KMS-11 (cell line): ENCODE results near the gene ADD1.

ENCODE experiments used
- H2AFZ ChIP-seq: fragments of 200-600 bp; sonication (generic); 2 replicates; pipeline ENCODE4 v1.6.1; 2016; ENCODE audit warnings: antibody characterized with exemption, mixed run types, low read depth
- H3K27ac ChIP-seq: fragments of 200-600 bp; sonication (generic); 2 replicates; pipeline ENCODE4 v1.6.1; 2016; ENCODE audit warnings: mild to moderate bottlenecking, mixed run types
- H3K27me3 ChIP-seq: fragments of 200-600 bp; sonication (generic); 2 replicates; pipeline ENCODE4 v1.6.1; 2017; ENCODE audit warnings: mild to moderate bottlenecking, low read depth, mixed run types, moderate library complexity; ENCODE audit not compliant: insufficient read depth
- H3K36me3 ChIP-seq: fragments of 200-600 bp; sonication (generic); 2 replicates; pipeline ENCODE4 v1.6.1; 2017; ENCODE audit warnings: mild to moderate bottlenecking, mixed run types; ENCODE audit not compliant: insufficient read depth
- H3K4me1 ChIP-seq: fragments of 200-600 bp; sonication (generic); 2 replicates; pipeline ENCODE4 v1.6.1; 2016; ENCODE audit warnings: mild to moderate bottlenecking, low read depth, mixed run types; ENCODE audit not compliant: poor library complexity, severe bottlenecking
- H3K4me2 ChIP-seq: fragments of 200-600 bp; sonication (generic); 2 replicates; pipeline ENCODE4 v1.7.0; 2016; ENCODE audit warnings: mild to moderate bottlenecking, mixed run types
- H3K4me3 ChIP-seq: fragments of 200-600 bp; sonication (generic); IDR thresholded peaks from 2 replicates; pipeline ENCODE4 v1.6.1; 2017; ENCODE audit warnings: low read depth, low read length, mixed read lengths; ENCODE audit not compliant: insufficient read depth
- H3K79me2 ChIP-seq: fragments of 200-600 bp; sonication (generic); 2 replicates; pipeline ENCODE4 v1.6.1; 2016; ENCODE audit warnings: low read depth, mixed run types; ENCODE audit not compliant: insufficient read depth
- H3K9ac ChIP-seq: fragments of 200-600 bp; sonication (generic); 2 replicates; pipeline ENCODE4 v1.6.1; 2016; ENCODE audit warnings: mild to moderate bottlenecking, mixed run types
- H4K20me1 ChIP-seq: fragments of 200-600 bp; sonication (generic); 2 replicates; pipeline ENCODE4 v1.6.1; 2016; ENCODE audit warnings: mild to moderate bottlenecking, mixed run types; ENCODE audit not compliant: insufficient read depth
- TF ChIP-seq, protein P1 (sequence below): fragments of 200-600 bp; sonication (generic); conservative IDR thresholded peaks from 2 replicates; pipeline ENCODE4 v1.6.1; 2017; ENCODE audit warnings: low read depth, mild to moderate bottlenecking, antibody characterized with exemption, low read length, moderate library complexity, mixed read lengths

The ADD1 gene

DNA sequence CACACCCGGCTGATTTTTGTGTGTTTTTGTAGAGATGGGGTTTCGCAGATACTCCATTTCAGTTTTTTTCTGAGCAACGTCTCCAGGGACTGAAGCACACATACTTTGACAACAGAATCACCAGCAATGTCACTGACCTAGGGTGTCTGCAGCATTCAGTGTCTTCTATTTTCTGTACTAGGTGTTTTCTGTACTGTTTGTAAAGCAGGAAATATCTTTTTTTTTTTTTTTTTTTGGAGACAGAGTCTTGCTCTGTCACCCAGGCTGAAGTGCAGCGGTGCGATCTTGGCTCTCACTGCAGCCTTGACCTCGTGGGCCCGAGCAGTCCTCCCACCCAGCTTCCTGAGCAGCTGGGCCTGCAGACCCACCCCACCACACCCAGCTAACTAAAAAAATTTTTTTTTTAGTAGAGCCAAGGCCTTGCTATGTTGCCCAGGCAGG lies 8.9 kb downstream of the ADD1 start:
- no peak overlapping the region for H3K4me2 ChIP-seq
- no peaks in the 10 kb centered on the region for H3K36me3 ChIP-seq
- no peaks in the 10 kb centered on the region for H3K27me3 ChIP-seq
- H3K79me2 ChIP-seq, result peaks cover 45% of the 10 kb centered on the region
- no peak overlapping the region for H3K27ac ChIP-seq
- H2AFZ ChIP-seq, result no peak overlapping the region
- H4K20me1 ChIP-seq, result no peaks in the 10 kb centered on the region; the same call in 1 of the 2 replicates
- H3K9ac ChIP-seq, result no peak overlapping the region
- peaks cover 39% of the 10 kb centered on the region for H3K4me1 ChIP-seq
- H3K4me3 ChIP-seq, result no peak overlapping the region
- TF ChIP-seq, protein P1, sequence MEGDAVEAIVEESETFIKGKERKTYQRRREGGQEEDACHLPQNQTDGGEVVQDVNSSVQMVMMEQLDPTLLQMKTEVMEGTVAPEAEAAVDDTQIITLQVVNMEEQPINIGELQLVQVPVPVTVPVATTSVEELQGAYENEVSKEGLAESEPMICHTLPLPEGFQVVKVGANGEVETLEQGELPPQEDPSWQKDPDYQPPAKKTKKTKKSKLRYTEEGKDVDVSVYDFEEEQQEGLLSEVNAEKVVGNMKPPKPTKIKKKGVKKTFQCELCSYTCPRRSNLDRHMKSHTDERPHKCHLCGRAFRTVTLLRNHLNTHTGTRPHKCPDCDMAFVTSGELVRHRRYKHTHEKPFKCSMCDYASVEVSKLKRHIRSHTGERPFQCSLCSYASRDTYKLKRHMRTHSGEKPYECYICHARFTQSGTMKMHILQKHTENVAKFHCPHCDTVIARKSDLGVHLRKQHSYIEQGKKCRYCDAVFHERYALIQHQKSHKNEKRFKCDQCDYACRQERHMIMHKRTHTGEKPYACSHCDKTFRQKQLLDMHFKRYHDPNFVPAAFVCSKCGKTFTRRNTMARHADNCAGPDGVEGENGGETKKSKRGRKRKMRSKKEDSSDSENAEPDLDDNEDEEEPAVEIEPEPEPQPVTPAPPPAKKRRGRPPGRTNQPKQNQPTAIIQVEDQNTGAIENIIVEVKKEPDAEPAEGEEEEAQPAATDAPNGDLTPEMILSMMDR, result no peak

DNA sequence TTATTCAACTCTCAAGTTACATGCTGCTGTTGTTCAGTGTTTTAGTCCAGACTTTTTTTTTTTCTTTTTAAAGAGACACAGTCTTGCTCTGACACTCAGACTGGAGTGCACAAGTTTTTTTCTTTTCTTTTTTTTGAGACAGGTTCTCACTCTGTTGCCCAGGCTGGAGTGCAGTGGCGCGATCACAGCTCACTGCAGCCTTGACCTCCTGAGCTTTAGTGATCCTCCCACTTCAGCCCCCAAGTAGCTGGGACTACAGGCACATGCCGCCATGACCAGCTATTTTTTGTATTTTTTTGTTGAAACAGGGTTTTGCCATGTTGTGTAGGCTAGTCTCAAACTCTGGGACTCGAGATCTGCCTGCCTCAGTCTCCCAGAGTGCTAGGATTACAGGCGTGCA lies 11.9 kb downstream of the ADD1 start:
- peaks cover 32% of the 10 kb centered on the region; the same call in 1 of the 2 replicates for H3K79me2 ChIP-seq
- H3K4me3 ChIP-seq, result no peak overlapping the region
- no peak overlapping the region for H2AFZ ChIP-seq
- H3K4me1 ChIP-seq, result peaks cover 29% of the 10 kb centered on the region
- no peak overlapping the region for H3K27ac ChIP-seq
- H3K9ac ChIP-seq, result no peak overlapping the region
- TF ChIP-seq, protein P1, result no peak
- no peaks in the 10 kb centered on the region for H3K36me3 ChIP-seq
- no peak overlapping the region for H3K4me2 ChIP-seq
- no peaks in the 10 kb centered on the region for H3K27me3 ChIP-seq
- no peaks in the 10 kb centered on the region; the same call in 1 of the 2 replicates for H4K20me1 ChIP-seq

DNA sequence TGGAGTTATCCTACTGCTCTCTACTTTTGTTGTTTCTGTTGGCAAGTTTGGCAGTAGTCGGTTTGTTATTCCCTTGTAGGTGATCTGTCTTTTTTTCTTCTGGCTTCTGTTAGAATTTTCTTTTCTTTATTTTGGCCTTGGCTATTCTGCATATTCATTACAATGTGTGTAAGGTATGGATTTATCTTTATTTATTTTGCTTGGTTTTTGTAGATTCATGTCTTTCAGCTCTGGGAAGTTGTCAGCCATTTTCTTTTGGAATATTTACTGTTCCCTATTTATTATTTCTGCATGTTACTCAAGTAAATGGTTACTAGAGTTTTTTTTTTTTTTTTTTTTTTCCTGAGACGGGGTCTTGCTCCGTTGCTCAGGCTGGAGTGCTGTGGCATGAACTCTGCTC lies 12.6 kb downstream of the ADD1 start:
- H4K20me1 ChIP-seq, result peaks cover 3% of the 10 kb centered on the region; the same call in 1 of the 2 replicates
- TF ChIP-seq, protein P1, result no peak
- no peaks in the 10 kb centered on the region for H3K36me3 ChIP-seq
- H3K27ac ChIP-seq, result no peak overlapping the region
- H3K4me1 ChIP-seq, result peaks cover 25% of the 10 kb centered on the region
- peaks cover 32% of the 10 kb centered on the region; the same call in 1 of the 2 replicates for H3K79me2 ChIP-seq
- no peak overlapping the region for H2AFZ ChIP-seq
- H3K9ac ChIP-seq, result no peak overlapping the region
- no peak overlapping the region for H3K4me3 ChIP-seq
- H3K27me3 ChIP-seq, result no peaks in the 10 kb centered on the region
- H3K4me2 ChIP-seq, result no peak overlapping the region

DNA sequence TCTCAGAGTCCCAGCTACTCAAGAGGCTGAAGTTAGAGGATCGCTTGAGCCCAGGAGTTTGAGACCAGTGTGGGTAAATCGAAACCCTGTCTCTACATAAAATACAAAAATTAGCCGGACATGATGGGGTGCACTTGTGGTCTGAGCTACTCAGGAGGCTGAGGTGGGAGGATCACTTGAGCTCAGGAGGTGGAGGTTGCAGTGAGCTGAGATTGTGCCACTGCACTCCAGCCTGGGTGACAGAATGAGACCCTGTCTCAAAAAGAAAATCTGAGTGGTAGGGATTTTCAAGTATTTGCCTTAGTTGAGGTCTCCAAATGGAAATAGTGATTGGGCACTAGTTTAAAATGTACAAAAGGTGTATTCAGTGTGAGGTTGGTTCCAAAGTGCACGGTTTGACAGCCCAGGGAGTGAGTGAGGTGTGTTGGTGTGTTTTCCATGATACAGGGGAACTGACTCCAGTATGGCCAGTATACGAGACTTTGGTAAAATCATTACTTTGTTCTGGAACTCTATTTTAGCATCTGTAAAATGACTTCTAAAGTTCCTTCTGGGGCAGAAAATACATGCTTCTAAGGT lies 13.8 kb downstream of the ADD1 start:
- Histone ChIP-seq H2AFZ (no peak overlapping the region), H4K20me1 (0 out of 2 replicates have a peak, but pooled peaks cover 3% of the 10 kb centered on the region), H3K4me2 (no peak overlapping the region), H3K4me1 (peaks cover 24% of the 10 kb centered on the region), H3K9ac (no peak overlapping the region), H3K4me3 (no peak overlapping the region), H3K27ac (no peak overlapping the region), H3K27me3 (no peaks in the 10 kb centered on the region), H3K36me3 (no peaks in the 10 kb centered on the region), H3K79me2 (peaks cover 28% of the 10 kb centered on the region; the same call in 1 of the 2 replicates)
- TF ChIP-seq, protein P1, result no peak
